ENCODE data around the gene EVA1C. TPM values are rescaled to one million over a fixed set of nuclear protein-coding genes. Genes with fewer than 3 reads are reported as not detected.
"Not testable (repeated sequence)": the region's sequence is repeated elsewhere in the genome, so short reads cannot be mapped to it uniquely, and the experiment has no call there.

The EVA1C gene
- total and polyA plus RNA-seq, 2 donors (not counting 1 experiment from before 2014, with no cell fraction given) = 2.4 to 4.6 TPM

- H3K4me1 ChIP-seq (ENCODE audit: control insufficient read depth, extremely low read depth, insufficient read depth, low read length) = peaks cover 12% of the 10 kb centered on the region
Observed at GRCh38 chr21:32461503-32461902, 49.0 kb downstream of the EVA1C start.

GRCh38 chr21:32462564-32462963, 50.1 kb downstream of the EVA1C start:
- not testable (repeated sequence) for H3K4me2 ChIP-seq (ENCODE audit: extremely low read depth, insufficient read depth, low read length); H3K79me2 ChIP-seq (ENCODE audit: control insufficient read depth, insufficient read depth, low read length); H3K27ac ChIP-seq (ENCODE audit: insufficient read depth, low read length); H3K9ac ChIP-seq (ENCODE audit: insufficient read depth, low read length); H2AFZ ChIP-seq (ENCODE audit: low read length); H3K4me3 ChIP-seq (replicated peaks in 1 of 4; ENCODE audit: control extremely low read depth in 1 of 4, insufficient read depth in 1 of 4, low read depth in 3 of 4, low read length in 4 of 4); H3K27me3 ChIP-seq (ENCODE audit: control insufficient read depth, insufficient read depth, low read length); H3K9me3 ChIP-seq (ENCODE audit: control insufficient read depth, insufficient read depth, low read depth, low read length); H3K4me1 ChIP-seq (ENCODE audit: control insufficient read depth, extremely low read depth, insufficient read depth, low read length); H4K20me1 ChIP-seq (ENCODE audit: control insufficient read depth, extremely low read depth, insufficient read depth, low read length); DNase-seq (ENCODE audit: low read depth in 2 of 2); H3K36me3 ChIP-seq (ENCODE audit: control insufficient read depth, insufficient read depth, low read length)

More at GRCh38 chr21:32461503-32461902, 49.0 kb downstream of the EVA1C start:
- no peak overlapping the region for H3K9ac ChIP-seq (ENCODE audit: insufficient read depth, low read length)
- no peak for DNase-seq (ENCODE audit: low read depth in 2 of 2)
- H3K27me3 ChIP-seq (ENCODE audit: control insufficient read depth, insufficient read depth, low read length) = no peaks in the 10 kb centered on the region
- no peak overlapping the region for H3K4me2 ChIP-seq (ENCODE audit: extremely low read depth, insufficient read depth, low read length)
- no peak overlapping the region for H3K4me3 ChIP-seq (replicated peaks in 1 of 4; ENCODE audit: control extremely low read depth in 1 of 4, insufficient read depth in 1 of 4, low read depth in 3 of 4, low read length in 4 of 4)
- no peak overlapping the region for H3K27ac ChIP-seq (ENCODE audit: insufficient read depth, low read length)
- H2AFZ ChIP-seq (ENCODE audit: low read length) = no peak overlapping the region
- no peaks in the 10 kb centered on the region for H3K79me2 ChIP-seq (ENCODE audit: control insufficient read depth, insufficient read depth, low read length)
- H3K36me3 ChIP-seq (ENCODE audit: control insufficient read depth, insufficient read depth, low read length) = no peaks in the 10 kb centered on the region
- no peaks in the 10 kb centered on the region for H3K9me3 ChIP-seq (ENCODE audit: control insufficient read depth, insufficient read depth, low read depth, low read length)
- no peaks in the 10 kb centered on the region for H4K20me1 ChIP-seq (ENCODE audit: control insufficient read depth, extremely low read depth, insufficient read depth, low read length)
- no peak for TF ChIP-seq EZH2 (IDR thresholded peaks at IDR 0.05; ENCODE audit: low read length, missing control alignments)
- no peak for TF ChIP-seq CTCF (conservative IDR thresholded peaks at IDR 0.05 in 1 of 2, IDR thresholded peaks at IDR 0.05 in 1 of 2; ENCODE audit: low read depth in 1 of 2, low read length in 2 of 2)

- Histone ChIP-seq H3K4me2 (ENCODE audit: extremely low read depth, insufficient read depth, low read length) (no peak overlapping the region), H2AFZ (ENCODE audit: low read length) (no peak overlapping the region)
Observed at GRCh38 chr21:32463367-32463766, 50.9 kb downstream of the EVA1C start.

More at GRCh38 chr21:32463367-32463766, 50.9 kb downstream of the EVA1C start:
- TF ChIP-seq EZH2 (IDR thresholded peaks at IDR 0.05; ENCODE audit: low read length, missing control alignments) = no peak
- no peak for TF ChIP-seq CTCF (conservative IDR thresholded peaks at IDR 0.05 in 1 of 2, IDR thresholded peaks at IDR 0.05 in 1 of 2; ENCODE audit: low read depth in 1 of 2, low read length in 2 of 2)
- Histone ChIP-seq H3K9me3 (ENCODE audit: control insufficient read depth, insufficient read depth, low read depth, low read length) (no peaks in the 10 kb centered on the region), H4K20me1 (ENCODE audit: control insufficient read depth, extremely low read depth, insufficient read depth, low read length) (no peaks in the 10 kb centered on the region), H3K4me1 (ENCODE audit: control insufficient read depth, extremely low read depth, insufficient read depth, low read length) (peaks cover 6% of the 10 kb centered on the region), H3K9ac (ENCODE audit: insufficient read depth, low read length) (no peak overlapping the region), H3K36me3 (ENCODE audit: control insufficient read depth, insufficient read depth, low read length) (no peaks in the 10 kb centered on the region), H3K27ac (ENCODE audit: insufficient read depth, low read length) (peak overlapping the region; percentile 83), H3K27me3 (ENCODE audit: control insufficient read depth, insufficient read depth, low read length) (no peaks in the 10 kb centered on the region), H3K4me3 (replicated peaks in 1 of 4; ENCODE audit: control extremely low read depth in 1 of 4, insufficient read depth in 1 of 4, low read depth in 3 of 4, low read length in 4 of 4) (no peak overlapping the region), H3K79me2 (ENCODE audit: control insufficient read depth, insufficient read depth, low read length) (no peaks in the 10 kb centered on the region)
- DNase-seq (ENCODE audit: low read depth in 2 of 2) = peak; percentile 22 to 88
